ENCODE data around the gene NID1.
"Not testable (repeated sequence)": the region's sequence is repeated elsewhere in the genome, so short reads cannot be mapped to it uniquely, and the experiment has no call there.

Gene NID1

GRCh38 chr1:235999259-235999925 is 65.5 kb downstream of the NID1 start:
- DNase-seq (ENCODE audit: low spot score): no peak

- DNase-seq (ENCODE audit: low spot score): no peak
These were observed 66.1 kb downstream of the NID1 start for GRCh38 chr1:235998812-235999211.

GRCh38 chr1:235997931-235998330 is 67.0 kb downstream of the NID1 start:
- DNase-seq (ENCODE audit: low spot score): no peak

GRCh38 chr1:235997049-235997448 is 67.8 kb downstream of the NID1 start:
- DNase-seq (ENCODE audit: low spot score): no peak

- DNase-seq (ENCODE audit: low spot score): no peak
These were observed 68.7 kb downstream of the NID1 start for GRCh38 chr1:235996048-235996785.

GRCh38 chr1:235995511-235995910 is 69.4 kb downstream of the NID1 start:
- DNase-seq (ENCODE audit: low spot score): no peak

- DNase-seq (ENCODE audit: low spot score): no peak
These were observed 71.2 kb downstream of the NID1 start for GRCh38 chr1:235993652-235994051.

- no peak for DNase-seq (ENCODE audit: low spot score)
These were observed 72.0 kb downstream of the NID1 start for GRCh38 chr1:235992868-235993267.

GRCh38 chr1:235992346-235992745 is 72.5 kb downstream of the NID1 start:
- DNase-seq (ENCODE audit: low spot score): no peak

- no peak for DNase-seq (ENCODE audit: low spot score)
These were observed 74.5 kb downstream of the NID1 start for GRCh38 chr1:235990330-235990795.

GRCh38 chr1:235989105-235989504 is 75.8 kb downstream of the NID1 start:
- no peak for DNase-seq (ENCODE audit: low spot score)

GRCh38 chr1:235986869-235987268 is 78.0 kb downstream of the NID1 start:
- no peak for DNase-seq (ENCODE audit: low spot score)

GRCh38 chr1:235984041-235984825 is 80.7 kb downstream of the NID1 start:
- no peak for DNase-seq (ENCODE audit: low spot score)

GRCh38 chr1:235980976-235981375 is 83.9 kb downstream of the NID1 start:
- DNase-seq (ENCODE audit: low spot score): no peak

- no peak for DNase-seq (ENCODE audit: low spot score)
These were observed 85.1 kb downstream of the NID1 start for GRCh38 chr1:235979716-235980333.

- DNase-seq (ENCODE audit: low spot score): no peak
These were observed 85.7 kb downstream of the NID1 start for GRCh38 chr1:235979176-235979575.

- DNase-seq (ENCODE audit: low spot score): no peak
These were observed 88.4 kb downstream of the NID1 start for GRCh38 chr1:235976490-235976889.

- DNase-seq (ENCODE audit: low spot score): no peak
These were observed 90.3 kb downstream of the NID1 start for GRCh38 chr1:235974616-235975015.

- DNase-seq (ENCODE audit: low spot score): not testable (repeated sequence)
These were observed 92.2 kb downstream of the NID1 start for GRCh38 chr1:235972691-235973090.

GRCh38 chr1:235972311-235972689 is 92.6 kb downstream of the NID1 start:
- no peak for DNase-seq (ENCODE audit: low spot score)

- DNase-seq (ENCODE audit: low spot score): peak; percentile 80
These were observed 93.1 kb downstream of the NID1 start for GRCh38 chr1:235971571-235972310.

- DNase-seq (ENCODE audit: low spot score): no peak
These were observed 93.9 kb downstream of the NID1 start for GRCh38 chr1:235971020-235971419.

All from LoVo (cell line).